Thymus (tissue), 11 donors: Measurements from ENCODE around the gene NLRC4. TPM values are rescaled to one million over a fixed set of nuclear protein-coding genes. Genes with fewer than 3 reads are reported as not detected.
"Not testable (repeated sequence)": the region's sequence is repeated elsewhere in the genome, so short reads cannot be mapped to it uniquely, and the experiment has no call there.

Experiments
- DNase-seq, 9 donors: peaks; one replicate each; pipeline ENCODE4 v3.0.0-alpha.2; 2013; ENCODE audit warnings: low spot score in 9 of 9, low read depth in 6 of 9, missing footprints in 1 of 9
- H3K27ac ChIP-seq, 2 donors: one replicate each; pipeline ENCODE4 v1.5.1; 2013; ENCODE audit warnings: control low read depth in 1 of 2, low read depth in 1 of 2, low read length in 1 of 2, mild to moderate bottlenecking in 1 of 2, moderate library complexity in 1 of 2
- H3K27me3 ChIP-seq, 2 donors: one replicate each; pipeline ENCODE4 v1.5.1; 2013; ENCODE audit warnings: low read length in 1 of 2; ENCODE audit not compliant: control insufficient read depth in 2 of 2, insufficient read depth in 1 of 2
- H3K36me3 ChIP-seq, 2 donors: one replicate each; pipeline ENCODE4 v1.5.1; 2013; ENCODE audit warnings: low read length in 1 of 2, mild to moderate bottlenecking in 1 of 2, moderate library complexity in 1 of 2; ENCODE audit not compliant: control insufficient read depth in 2 of 2, insufficient read depth in 2 of 2
- H3K4me1 ChIP-seq, 2 donors: one replicate each; pipeline ENCODE4 v1.5.1; 2013; ENCODE audit warnings: low read length in 2 of 2; ENCODE audit not compliant: control insufficient read depth in 2 of 2, insufficient read depth in 2 of 2
- H3K4me3 ChIP-seq, 2 donors: one replicate each; pipeline ENCODE4 v1.5.1; 2013; ENCODE audit warnings: low read length in 2 of 2, control low read depth in 1 of 2, mild to moderate bottlenecking in 1 of 2
- H3K9me3 ChIP-seq, 2 donors: one replicate each; pipeline ENCODE4 v1.5.1; 2013; ENCODE audit warnings: low read length in 1 of 2, mild to moderate bottlenecking in 1 of 2; ENCODE audit not compliant: control insufficient read depth in 2 of 2, insufficient read depth in 1 of 2
- WGBS: extraction: QIAGEN DNeasy Blood & Tissue Kit; methylation state at CpG from one replicate; pipeline ENCODE4 v1.1.7; 2013; 5-methylcytosine and 5-hydroxymethylcytosine counted together
- polyA plus RNA-seq: library from polyadenylated mRNA; stranded (reverse); fragments of 200-250 nt; gene quantifications from one replicate; pipeline ENCODE4 v1.2.3, GENCODE V29; 2013
- total RNA-seq: library from RNA; stranded (reverse); fragments of 120-200 nt; gene quantifications from one replicate; pipeline ENCODE4 v1.2.4, GENCODE V29; 2013
- donor health status: healthy.

The NLRC4 gene
- total and polyA plus RNA-seq, 2 donors = 2.6 to 2.9 TPM

DNA sequence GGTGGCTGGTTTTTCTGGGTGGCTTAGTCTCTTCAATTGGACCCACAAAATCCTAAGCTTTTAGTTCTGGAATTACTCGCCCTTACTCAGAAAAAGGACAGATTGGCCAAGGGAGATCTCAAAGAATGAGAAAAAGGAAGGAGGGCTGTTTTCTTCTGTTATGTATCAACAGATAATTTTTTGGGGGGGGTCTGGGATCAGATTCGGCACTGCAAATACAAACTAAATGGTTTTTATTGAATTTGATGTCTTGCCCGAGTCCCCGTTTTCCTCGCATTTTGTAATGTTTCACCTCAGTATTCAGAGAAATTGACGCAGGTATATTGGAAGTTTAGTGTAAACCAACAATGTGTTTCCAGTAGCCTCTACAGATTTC, 13.8 kb upstream of the NLRC4 start:
- 26% methylated on average over 6 of the region's 6 CpGs for WGBS
- Histone ChIP-seq H3K36me3 (peaks cover 6 to 9% of the 10 kb centered on the region in 2 donors), H3K27ac (peak overlapping the region; percentile 73 to 83), H3K4me3 (peak overlapping the region; percentile 83 to 99), H3K27me3 (no peaks in the 10 kb centered on the region), H3K9me3 (peaks cover 0 to 5% of the 10 kb centered on the region in 2 donors), H3K4me1 (peaks cover 3% of the 10 kb centered on the region in 2 donors)
- no peak for DNase-seq

DNA sequence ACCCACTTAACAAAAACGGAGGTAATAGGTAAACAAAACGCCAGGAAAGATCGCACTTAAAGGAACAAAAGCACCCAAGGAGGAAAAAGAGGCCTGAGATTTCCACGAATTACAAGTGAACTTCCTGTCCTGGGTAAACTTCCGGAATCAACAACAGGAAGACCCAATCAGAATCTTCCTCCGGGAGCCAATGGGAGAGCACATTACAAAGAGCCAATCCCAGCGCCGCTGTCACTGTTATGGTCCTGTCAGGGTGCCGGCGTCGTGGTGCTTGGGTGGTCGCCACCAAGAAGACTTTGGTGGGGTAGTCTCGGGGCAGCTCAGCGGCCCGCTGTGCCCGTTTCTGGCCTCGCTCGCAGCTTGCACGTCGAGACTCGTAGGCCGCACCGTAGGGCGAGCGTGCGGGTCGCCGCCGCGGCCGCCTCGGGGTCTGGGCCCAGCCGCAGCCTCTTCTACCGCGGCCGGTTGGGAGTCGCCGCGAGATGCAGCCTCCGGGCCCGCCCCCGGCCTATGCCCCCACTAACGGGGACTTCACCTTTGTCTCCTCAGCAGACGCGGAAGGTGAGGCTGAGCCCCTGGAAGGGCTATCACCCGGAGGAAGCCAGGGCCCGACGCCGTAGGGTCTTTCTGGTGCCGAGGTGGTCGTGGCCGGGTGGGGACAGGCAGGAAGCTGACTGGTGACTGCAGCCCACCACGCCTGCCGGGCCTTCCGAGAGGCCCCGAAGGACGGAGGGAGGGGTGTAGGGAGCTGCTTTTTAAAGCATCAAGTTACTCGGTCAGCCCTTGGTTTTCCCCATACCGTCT, 13.2 kb upstream of the NLRC4 start, which contains the start of gene YIPF4:
YIPF4 (plus strand) TSS at position 231 of the 804 bp plus-strand sequence; CDS start at position 483, 252 bp downstream.
- peak within 1 kb of the TSS; percentile 79 to 83 for H3K27ac ChIP-seq
- peaks cover 5 to 6% of the 10 kb centered on the region in 2 donors for H3K36me3 ChIP-seq
- WGBS = under 1% methylated on average over 59 of the region's 59 CpGs
- no peaks in the 10 kb centered on the region for H3K27me3 ChIP-seq
- peaks cover 3% of the 10 kb centered on the region in 2 donors for H3K4me1 ChIP-seq
- peak within 1 kb of the TSS; percentile 83 to 99 for H3K4me3 ChIP-seq
- peak; percentile 88 to 98 (median 95) for DNase-seq
- peaks cover 0 to 5% of the 10 kb centered on the region in 2 donors for H3K9me3 ChIP-seq

DNA sequence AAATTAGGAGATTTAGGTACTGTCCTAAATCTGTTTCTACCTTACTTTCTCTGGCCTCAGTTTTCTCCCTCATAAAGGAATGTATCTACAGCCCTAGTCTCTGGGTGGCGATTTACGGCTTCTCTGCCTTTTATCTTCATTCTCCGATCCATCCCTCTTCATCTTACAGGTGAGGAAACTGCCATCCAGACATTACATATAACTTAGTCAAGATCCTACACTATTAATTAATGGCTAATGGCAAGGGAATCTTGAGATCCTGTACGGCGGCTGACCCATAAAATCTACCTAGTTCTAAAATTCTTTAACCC, 12.6 kb upstream of the NLRC4 start:
- peaks cover 3% of the 10 kb centered on the region in 2 donors for H3K4me1 ChIP-seq
- peaks cover 5 to 6% of the 10 kb centered on the region in 2 donors for H3K36me3 ChIP-seq
- no peaks in the 10 kb centered on the region for H3K27me3 ChIP-seq
- peaks cover 0 to 5% of the 10 kb centered on the region in 2 donors for H3K9me3 ChIP-seq
- H3K27ac ChIP-seq = peak overlapping the region; percentile 79 to 83
- H3K4me3 ChIP-seq = peak overlapping the region; percentile 83 to 99
- DNase-seq = no peak
- WGBS = 67% methylated on average over 5 of the region's 5 CpGs

DNA sequence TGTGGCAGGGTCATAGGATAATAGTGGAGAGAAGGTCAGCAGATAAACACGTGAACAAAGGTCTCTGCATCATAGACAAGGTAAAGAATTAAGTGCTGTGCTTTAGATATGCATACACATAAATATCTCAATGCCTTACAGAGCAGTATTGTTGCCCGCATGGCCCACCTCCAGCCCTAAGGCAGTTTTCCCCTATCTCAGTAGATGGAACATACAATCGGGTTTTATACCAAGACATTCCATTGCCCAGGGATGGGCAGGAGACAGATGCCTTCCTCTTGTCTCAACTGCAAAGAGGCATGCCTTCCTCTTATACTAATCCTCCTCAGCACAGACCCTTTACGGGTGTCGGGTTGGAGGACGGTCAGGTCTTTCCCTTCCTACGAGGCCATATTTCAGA, 11.1 kb upstream of the NLRC4 start:
- not testable (repeated sequence) for H3K9me3 ChIP-seq, H3K4me1 ChIP-seq, H3K27ac ChIP-seq, H3K27me3 ChIP-seq, H3K36me3 ChIP-seq, DNase-seq, H3K4me3 ChIP-seq
- WGBS = 97% methylated on average over 7 of the region's 7 CpGs

DNA sequence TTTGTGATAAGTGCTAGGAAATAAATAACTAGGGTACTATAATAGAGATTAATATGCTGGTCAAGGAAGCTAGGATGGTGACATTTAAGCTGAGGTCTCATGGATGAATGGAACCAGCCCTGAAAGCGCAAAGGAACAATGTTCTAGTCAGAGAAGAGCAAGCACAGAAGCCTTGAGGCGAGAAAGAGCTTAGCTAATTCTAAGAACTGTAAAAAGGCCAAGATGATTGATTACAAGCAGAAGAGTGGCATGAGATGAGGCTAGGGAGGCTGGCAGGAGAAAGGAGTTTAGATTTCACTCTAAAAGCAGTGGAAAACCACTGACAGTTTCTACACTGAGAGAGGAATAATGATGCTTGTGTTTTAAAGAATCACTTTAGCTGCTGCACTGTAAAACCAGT, 9.6 kb upstream of the NLRC4 start:
- Histone ChIP-seq H3K36me3 (no peaks in the 10 kb centered on the region), H3K27me3 (no peaks in the 10 kb centered on the region), H3K4me3 (no peak overlapping the region), H3K9me3 (peaks cover 0 to 5% of the 10 kb centered on the region in 2 donors), H3K27ac (no peak overlapping the region), H3K4me1 (peaks cover 3% of the 10 kb centered on the region in 2 donors)
- WGBS = 89% methylated on average over 2 of the region's 2 CpGs
- no peak for DNase-seq

DNA sequence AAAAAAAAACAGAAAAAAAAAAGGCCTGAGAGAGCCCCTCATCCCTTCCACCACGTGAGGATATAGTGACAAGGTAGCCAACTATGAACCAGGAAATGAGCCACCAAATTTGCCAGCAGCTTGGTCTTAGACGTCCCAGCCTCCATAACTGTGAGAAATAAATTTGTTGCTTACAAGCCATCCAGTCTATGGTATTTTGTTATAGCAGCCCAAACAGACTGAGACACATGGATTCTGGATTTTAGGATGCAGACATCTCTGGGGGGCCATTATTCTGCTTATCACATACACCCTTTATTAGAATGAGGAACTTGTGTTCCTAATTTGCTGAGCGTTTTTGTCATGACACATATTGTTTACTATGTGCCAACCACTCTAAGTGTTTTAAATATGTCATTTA, 7.6 kb upstream of the NLRC4 start:
- DNase-seq = no peak
- no peak overlapping the region for H3K4me3 ChIP-seq
- WGBS = 80% methylated on average over 3 of the region's 3 CpGs
- H3K4me1 ChIP-seq = peaks cover 2 to 3% of the 10 kb centered on the region in 2 donors
- no peaks in the 10 kb centered on the region for H3K27me3 ChIP-seq
- H3K36me3 ChIP-seq = no peaks in the 10 kb centered on the region
- no peaks in the 10 kb centered on the region for H3K9me3 ChIP-seq
- H3K27ac ChIP-seq = no peak overlapping the region

DNA sequence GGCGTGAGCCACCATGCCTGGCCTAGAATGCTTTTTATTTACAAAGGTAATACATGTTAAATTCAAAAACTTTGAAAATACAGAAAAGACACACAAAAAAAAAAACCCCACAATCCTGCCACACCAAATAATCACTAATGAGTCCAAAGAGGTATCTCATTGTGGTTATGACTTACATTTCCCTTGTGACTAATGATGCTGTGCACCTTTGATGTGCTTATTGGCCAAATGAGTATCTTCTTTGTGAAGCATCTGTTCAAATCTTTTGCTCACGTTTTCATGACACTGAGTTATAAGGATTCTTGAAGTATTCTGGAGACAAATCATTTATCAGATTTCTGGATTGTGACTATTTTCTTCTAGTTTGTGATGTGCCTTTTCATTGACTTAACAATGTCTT, 6.4 kb upstream of the NLRC4 start:
- Histone ChIP-seq H3K27me3 (no peaks in the 10 kb centered on the region), H3K36me3 (no peaks in the 10 kb centered on the region), H3K4me3 (no peak overlapping the region), H3K27ac (no peak overlapping the region), H3K4me1 (no peaks in the 10 kb centered on the region), H3K9me3 (no peaks in the 10 kb centered on the region)
- 92% methylated on average over 2 of the region's 2 CpGs for WGBS
- no peak for DNase-seq

DNA sequence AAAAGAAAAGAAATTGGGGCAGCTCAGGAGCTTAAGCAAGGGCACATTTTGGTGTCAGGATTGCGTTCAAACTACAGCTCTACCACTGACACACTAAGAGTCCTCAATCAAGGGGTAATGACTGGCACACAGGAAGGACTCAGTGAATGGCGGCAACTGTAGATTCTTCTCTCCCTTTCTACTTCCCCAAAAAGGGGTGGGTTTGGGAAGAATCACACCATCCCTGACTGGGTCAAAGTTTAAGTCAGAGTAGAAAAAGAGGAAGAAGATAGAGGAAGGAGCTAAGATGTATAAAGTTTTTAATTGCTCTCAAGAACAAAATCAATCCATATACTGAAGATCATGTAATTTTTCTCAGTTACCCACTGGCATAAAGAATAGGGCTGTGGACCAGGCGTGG, 2.6 kb downstream of the NLRC4 start:
- Histone ChIP-seq H3K4me3 (no peak overlapping the region), H3K27me3 (no peaks in the 10 kb centered on the region), H3K9me3 (no peaks in the 10 kb centered on the region), H3K36me3 (no peaks in the 10 kb centered on the region), H3K4me1 (no peaks in the 10 kb centered on the region), H3K27ac (no peak overlapping the region)
- DNase-seq = no peak
- WGBS = 81% methylated on average over 3 of the region's 3 CpGs

DNA sequence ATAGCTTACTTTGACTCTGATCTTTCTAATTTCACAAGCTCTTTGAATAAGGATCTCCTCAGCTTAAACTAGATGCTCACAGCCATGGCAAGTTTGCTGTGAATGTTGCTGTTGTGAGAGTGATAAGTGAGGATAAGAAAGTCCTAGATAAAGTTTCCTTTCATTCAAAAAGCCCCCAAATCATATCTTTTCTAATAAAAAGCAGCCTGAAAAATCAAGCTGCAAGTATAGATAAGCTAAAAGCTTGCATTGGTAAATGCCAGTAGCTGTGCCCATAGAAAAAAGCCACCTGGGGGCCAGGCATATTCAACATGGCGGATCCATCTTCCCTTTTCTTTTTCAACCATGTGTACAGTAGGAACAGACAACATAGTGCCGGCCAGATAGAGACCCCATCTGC, 4.3 kb downstream of the NLRC4 start:
- H3K27me3 ChIP-seq = no peaks in the 10 kb centered on the region
- no peak overlapping the region for H3K27ac ChIP-seq
- H3K4me3 ChIP-seq = no peak overlapping the region
- H3K36me3 ChIP-seq = no peaks in the 10 kb centered on the region
- no peaks in the 10 kb centered on the region for H3K4me1 ChIP-seq
- DNase-seq = no peak
- H3K9me3 ChIP-seq = no peaks in the 10 kb centered on the region
- WGBS = 95% methylated on average over 2 of the region's 2 CpGs
